Activated T-cell treated with anti-CD3 and anti-CD28 coated beads, Interleukin-2, amount 50 U/mL, for 48 hours (primary cell): ENCODE data around the gene BTBD9.

ENCODE experiments used
- DNase-seq, 2 experiments: peaks; one replicate each; pipeline ENCODE4 v3.0.0-alpha.2; 2020

The BTBD9 gene

GRCh38 chr6:38170666-38171355 is 468.9 kb downstream of the BTBD9 start:
- no peak for DNase-seq

- DNase-seq: no peak
Measured at GRCh38 chr6:38169977-38170526, 469.7 kb downstream of the BTBD9 start.

GRCh38 chr6:38169221-38169976 is 470.3 kb downstream of the BTBD9 start:
- no peak for DNase-seq

DNA sequence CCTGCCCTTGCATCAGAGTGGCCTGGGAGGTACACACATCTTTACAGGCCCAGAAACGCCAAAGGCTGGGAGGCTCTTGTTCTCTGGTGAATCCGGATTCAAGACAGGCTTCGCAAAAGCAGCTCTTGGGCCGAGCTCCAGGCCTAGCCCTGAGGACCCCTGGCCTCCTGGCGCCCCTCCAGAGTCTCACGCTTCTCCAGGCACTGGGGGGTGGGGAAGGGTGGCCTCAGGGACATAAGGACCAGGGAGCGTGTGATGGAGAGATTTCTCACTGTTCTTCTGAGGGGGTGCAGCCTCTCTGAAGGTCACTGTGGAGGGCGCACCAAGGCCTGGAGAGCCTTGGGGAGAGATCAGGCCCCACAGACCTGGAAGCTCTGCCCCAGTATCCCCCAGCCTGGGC is 471.0 kb downstream of the BTBD9 start:
- no peak for DNase-seq

GRCh38 chr6:38168126-38168525 is 471.6 kb downstream of the BTBD9 start:
- no peak for DNase-seq

- no peak for DNase-seq
Measured at GRCh38 chr6:38167598-38167997, 472.1 kb downstream of the BTBD9 start.

GRCh38 chr6:38166411-38167240 is 473.1 kb downstream of the BTBD9 start:
- DNase-seq: no peak

DNA sequence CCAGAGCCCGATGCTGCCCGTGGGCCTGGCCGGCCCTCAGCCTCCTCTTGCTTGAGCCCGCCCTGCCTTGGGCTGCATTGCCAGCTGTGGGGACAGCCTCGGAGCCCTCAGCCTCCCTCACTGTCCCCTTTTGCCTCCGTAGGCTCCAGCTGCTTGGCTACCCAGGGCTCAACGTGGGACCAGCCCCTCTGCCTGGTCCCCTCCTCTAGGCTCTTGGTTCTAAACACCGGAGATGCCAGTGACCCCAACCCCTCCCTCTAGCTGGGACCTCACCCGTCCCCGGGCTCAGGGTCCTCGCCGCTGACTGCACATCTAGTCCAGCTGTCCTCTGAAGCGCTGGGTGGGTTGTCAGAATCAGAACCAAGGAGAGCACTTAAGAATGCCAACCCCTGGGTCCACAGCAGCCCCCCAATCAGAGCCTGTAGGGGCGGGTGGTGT is 475.0 kb downstream of the BTBD9 start:
- DNase-seq: no peak

GRCh38 chr6:38164131-38164481 is 475.6 kb downstream of the BTBD9 start:
- DNase-seq: no peak

GRCh38 chr6:38163186-38164130 is 476.3 kb downstream of the BTBD9 start:
- DNase-seq: no peak

- no peak for DNase-seq
Measured at GRCh38 chr6:38162493-38163185, 477.1 kb downstream of the BTBD9 start.

DNA sequence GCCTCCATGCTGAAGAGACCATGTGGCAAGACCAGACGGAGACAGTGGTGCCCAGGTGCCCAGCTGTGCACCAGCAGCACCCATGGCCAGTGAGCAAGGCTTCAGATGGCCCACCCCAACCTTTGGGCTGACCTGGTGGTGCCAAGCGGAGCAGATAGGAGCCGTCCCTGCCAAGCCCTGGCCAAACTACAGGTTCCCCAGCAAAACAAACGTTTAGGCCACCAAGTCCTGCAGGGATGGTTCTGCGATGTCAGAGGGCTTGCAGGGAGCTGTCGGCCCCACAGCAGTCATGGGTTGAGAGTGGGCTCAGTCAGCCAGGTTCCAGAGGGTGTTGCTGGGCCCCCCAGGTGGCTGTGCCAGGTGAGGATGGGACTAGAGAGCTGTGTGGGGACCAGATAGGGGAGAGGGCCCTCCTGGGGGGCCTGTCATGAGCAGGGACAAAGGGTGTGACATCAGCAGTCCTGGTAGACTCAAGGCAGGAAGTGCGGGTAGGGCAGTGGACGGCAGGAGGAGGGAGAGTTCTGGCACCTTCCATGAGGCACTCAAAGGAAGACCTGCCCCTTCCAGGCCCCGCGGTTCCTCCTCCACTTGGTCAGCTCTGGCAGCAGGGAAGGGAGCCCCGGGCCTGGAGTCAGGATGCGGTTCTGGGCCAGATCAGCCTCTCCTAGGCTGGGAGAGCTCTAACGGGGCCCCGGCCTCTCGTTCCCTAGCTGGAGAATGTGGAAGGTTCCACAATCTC is 477.8 kb downstream of the BTBD9 start:
- DNase-seq: no peak

- DNase-seq: no peak
Measured at GRCh38 chr6:38161331-38161730, 478.4 kb downstream of the BTBD9 start.

- no peak for DNase-seq
Measured at GRCh38 chr6:38160831-38161230, 478.9 kb downstream of the BTBD9 start.

GRCh38 chr6:38159596-38159995 is 480.1 kb downstream of the BTBD9 start:
- DNase-seq: no peak

DNA sequence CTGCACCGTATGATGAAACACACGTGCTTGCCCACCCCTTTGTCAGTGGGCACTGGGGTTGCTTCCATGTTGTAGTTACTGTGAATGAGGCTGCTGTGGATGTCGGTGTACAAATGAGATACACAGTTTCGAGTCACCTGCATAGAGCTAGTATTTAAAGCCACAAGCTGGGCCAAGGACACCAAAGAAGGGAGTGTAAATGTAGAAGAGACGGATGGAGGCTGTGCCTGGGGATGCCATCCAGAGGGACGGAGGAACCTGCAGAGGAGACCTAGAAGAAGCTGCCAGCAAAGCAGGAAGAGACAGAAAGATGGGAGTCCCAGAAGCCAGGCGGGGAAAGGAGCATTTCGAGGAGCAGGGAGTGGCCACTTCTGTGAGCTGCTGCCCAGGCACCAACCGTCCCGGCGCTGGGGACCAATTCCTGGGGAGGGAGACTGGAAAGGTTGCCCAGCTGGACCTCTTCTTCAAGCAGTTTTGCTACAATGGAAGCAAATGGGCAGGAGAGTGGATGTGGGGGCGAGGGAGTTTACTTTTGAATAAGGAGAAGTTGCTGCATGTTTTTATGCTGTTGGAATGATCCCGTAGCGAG is 480.9 kb downstream of the BTBD9 start:
- no peak for DNase-seq

DNA sequence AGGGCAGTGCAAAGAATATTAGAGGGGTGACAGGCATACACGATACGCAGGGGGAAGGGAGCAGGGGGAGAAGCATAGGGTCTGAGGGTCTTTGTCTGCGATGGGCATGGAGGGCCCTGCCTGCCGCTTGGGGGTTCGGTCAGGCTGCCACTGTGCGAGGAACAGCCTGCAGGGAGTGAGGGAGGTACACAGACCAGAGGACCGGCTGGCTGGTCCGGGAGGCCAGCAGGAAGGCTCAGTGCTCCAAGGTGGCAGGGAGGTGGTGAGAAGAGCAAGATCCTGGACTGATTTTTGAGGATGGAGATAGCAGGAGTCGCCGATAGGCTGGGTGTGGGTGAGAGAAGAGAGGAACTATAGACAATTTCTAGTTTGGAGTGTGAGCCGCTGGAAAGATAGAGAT is 481.8 kb downstream of the BTBD9 start:
- DNase-seq: no peak

GRCh38 chr6:38156818-38157565 is 482.7 kb downstream of the BTBD9 start:
- DNase-seq: no peak

DNA sequence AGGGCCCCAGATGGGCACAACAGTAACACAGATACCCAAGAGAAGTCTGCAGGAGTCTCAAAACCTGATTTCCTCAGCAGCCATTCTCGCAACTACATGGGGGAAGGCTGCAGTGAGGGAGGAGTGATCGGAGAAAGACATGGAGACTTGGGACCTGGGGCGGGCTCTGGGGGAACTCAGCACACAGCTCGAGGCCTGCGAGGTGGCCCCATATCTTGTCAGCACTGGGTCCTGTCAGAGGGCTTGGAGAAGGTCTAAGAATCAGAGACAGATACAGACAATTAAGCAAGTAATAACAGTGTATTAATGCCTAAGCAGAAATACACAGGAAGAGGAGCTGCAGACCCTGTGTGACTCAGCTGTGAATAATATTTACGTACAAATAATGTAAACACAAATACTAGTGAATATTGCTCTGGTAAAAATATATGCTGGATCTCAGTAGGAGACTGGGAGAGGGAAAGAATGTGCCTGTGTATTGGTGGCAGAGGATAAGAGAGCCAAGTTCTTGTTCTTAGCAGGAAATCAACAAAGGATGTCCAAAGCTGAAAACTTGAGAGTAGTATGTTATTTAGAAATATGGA is 484.0 kb downstream of the BTBD9 start:
- DNase-seq: no peak
